ENCODE data around the gene MCC.

DNA sequence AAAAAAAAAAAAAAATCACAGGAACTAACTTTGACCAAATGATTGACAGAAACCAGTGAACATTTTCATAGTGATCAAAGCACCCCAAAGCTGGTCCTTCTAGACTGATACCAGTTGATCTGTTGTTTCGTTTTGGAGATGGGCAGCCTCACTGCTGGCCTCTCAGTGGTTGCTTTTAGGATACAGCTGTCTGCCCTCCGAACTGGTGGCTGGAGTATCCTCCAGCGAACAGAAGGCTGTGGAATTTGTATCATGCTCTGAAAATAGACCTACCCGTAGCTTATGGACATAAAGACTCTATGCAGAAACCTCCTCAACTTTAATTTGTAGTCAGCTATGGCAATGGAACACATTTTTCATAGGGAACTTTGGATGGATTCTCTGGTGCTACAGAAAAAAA is 462.7 kb downstream of the MCC start:
- TF ChIP-seq POLR2A (IDR thresholded peaks at IDR 0.05; ENCODE audit: low read depth, low read length) (no peak), POLR2AphosphoS5 (IDR thresholded peaks at IDR 0.05; ENCODE audit: low read depth, low read length) (no peak), TAF1 (IDR thresholded peaks at IDR 0.05; ENCODE audit: low read depth, low read length) (no peak), PAX5 (IDR thresholded peaks at IDR 0.05; ENCODE audit: insufficient read depth, low read length, severe bottlenecking) (no peak), SPI1 (IDR thresholded peaks at IDR 0.05; ENCODE audit: low read depth, low read length) (no peak)

Measured in GM12891 (cell line).